Osteocyte (in vitro differentiated cells): ENCODE measurements around the gene OR13C5. TPM values are rescaled to one million over a fixed set of nuclear protein-coding genes. Genes with fewer than 3 reads are reported as not detected.

ENCODE experiments used
- DNase-seq: peaks from one replicate; pipeline ENCODE4 v3.0.0; 2021; ENCODE audit warnings: mixed read lengths; ENCODE audit not compliant: unreplicated experiment; ENCODE audit errors: extremely low spot score
- H3K27ac Mint-ChIP-seq: one replicate; pipeline ENCODE4 v1.8.0; 2021; ENCODE audit warnings: mild to moderate bottlenecking, mixed read lengths; ENCODE audit not compliant: unreplicated experiment
- H3K27me3 Mint-ChIP-seq: one replicate; pipeline ENCODE4 v1.8.0; 2021; ENCODE audit warnings: mixed read lengths; ENCODE audit not compliant: unreplicated experiment
- H3K36me3 Mint-ChIP-seq: one replicate; pipeline ENCODE4 v1.8.0; 2021; ENCODE audit warnings: mixed read lengths; ENCODE audit not compliant: unreplicated experiment
- H3K4me1 Mint-ChIP-seq: one replicate; pipeline ENCODE4 v1.8.0; 2021; ENCODE audit warnings: mixed read lengths; ENCODE audit not compliant: unreplicated experiment
- H3K4me3 Mint-ChIP-seq: one replicate; pipeline ENCODE4 v1.8.0; 2021; ENCODE audit warnings: mild to moderate bottlenecking, moderate library complexity, mixed read lengths; ENCODE audit not compliant: unreplicated experiment
- H3K9me3 Mint-ChIP-seq: one replicate; pipeline ENCODE4 v1.8.0; 2021; ENCODE audit warnings: mixed read lengths; ENCODE audit not compliant: unreplicated experiment
- CTCF ChIP-seq: fragments of 200-600 bp; sonication (generic); IDR thresholded peaks from 2 replicates; pipeline ENCODE4 v1.5.0; 2021; ENCODE audit warnings: antibody characterized with exemption, mild to moderate bottlenecking, moderate library complexity
- total RNA-seq: library from RNA; stranded (reverse); gene quantifications from 2 replicates; pipeline ENCODE4 v1.2.1, GENCODE V29; 2021

Gene OR13C5
- total RNA-seq, 1 donor from 2014 or later: not detected

GRCh38 chr9:104553261-104553660 lies 46.0 kb downstream of the OR13C5 start:
- Mint-ChIP-seq H3K9me3 (no peaks in the 10 kb centered on the region), H3K36me3 (no peaks in the 10 kb centered on the region), H3K27me3 (no peaks in the 10 kb centered on the region), H3K4me3 (no peak overlapping the region), H3K27ac (no peak overlapping the region), H3K4me1 (no peaks in the 10 kb centered on the region)
- no peak for TF ChIP-seq CTCF
- DNase-seq: no peak

Other genes starting within 250 kb of the OR13C5 start
- gene OR13F1, start 95.2 kb downstream of the OR13C5 start, total RNA-seq: not detected in 2 replicates
- gene OR13C4, start 72.2 kb downstream of the OR13C5 start, total RNA-seq: not detected in 2 replicates
- not detected in 2 replicates for gene OR13C3, start 62.6 kb downstream of the OR13C5 start, total RNA-seq
- gene OR13C8, start 30.2 kb downstream of the OR13C5 start, total RNA-seq: not detected in 2 replicates
- not detected in 2 replicates for gene OR13C2, start 6.2 kb upstream of the OR13C5 start, total RNA-seq
- gene OR13C9, start 18.8 kb upstream of the OR13C5 start, total RNA-seq: not detected in 2 replicates
- not detected in 2 replicates for gene OR13D1, start 95.1 kb upstream of the OR13C5 start, total RNA-seq
- 23.7 and 27.4 TPM in 2 replicates for gene NIPSNAP3A, start 148.3 kb upstream of the OR13C5 start, total RNA-seq
- gene NIPSNAP3B, start 164.7 kb upstream of the OR13C5 start, total RNA-seq: 3.1 TPM in 2 replicates